DMS114 treated with DMSO at 0.1 percent for 48 hours (cell line): ENCODE measurements around the gene ANKRD40.
"Not testable (repeated sequence)": the region's sequence is repeated elsewhere in the genome, so short reads cannot be mapped to it uniquely, and the experiment has no call there.

Experiments used
- DNase-seq: peaks from one replicate; lab custom pipeline; 2025; ENCODE audit not compliant: unreplicated experiment; lab: John Stamatoyannopoulos, UW

ANKRD40 gene

GRCh38 chr17:50712641-50713040 lies 4.9 kb upstream of the ANKRD40 start:
- no peak for DNase-seq

DNA sequence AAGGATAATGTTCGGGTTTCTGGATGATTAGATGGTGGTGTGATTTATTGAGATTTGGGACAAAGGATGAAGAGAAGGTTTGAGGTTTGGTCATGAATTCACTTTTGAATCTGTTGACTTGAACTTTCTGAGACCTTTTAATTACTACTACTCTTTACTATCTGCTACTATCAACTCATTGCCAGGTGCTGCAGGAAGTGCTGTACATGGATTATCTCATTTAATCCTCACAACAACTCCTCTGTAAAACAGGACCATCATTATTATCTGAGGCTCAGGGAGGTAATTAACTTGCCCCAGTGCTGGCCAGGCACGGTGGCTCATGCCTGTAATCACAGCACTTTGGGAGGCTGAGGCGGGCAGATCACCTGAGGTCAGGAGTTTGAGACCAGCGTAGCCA lies 2.9 kb upstream of the ANKRD40 start:
- DNase-seq, result no peak

- DNase-seq, result no peak
Measured at GRCh38 chr17:50710025-50710424, 2.3 kb upstream of the ANKRD40 start.

DNA sequence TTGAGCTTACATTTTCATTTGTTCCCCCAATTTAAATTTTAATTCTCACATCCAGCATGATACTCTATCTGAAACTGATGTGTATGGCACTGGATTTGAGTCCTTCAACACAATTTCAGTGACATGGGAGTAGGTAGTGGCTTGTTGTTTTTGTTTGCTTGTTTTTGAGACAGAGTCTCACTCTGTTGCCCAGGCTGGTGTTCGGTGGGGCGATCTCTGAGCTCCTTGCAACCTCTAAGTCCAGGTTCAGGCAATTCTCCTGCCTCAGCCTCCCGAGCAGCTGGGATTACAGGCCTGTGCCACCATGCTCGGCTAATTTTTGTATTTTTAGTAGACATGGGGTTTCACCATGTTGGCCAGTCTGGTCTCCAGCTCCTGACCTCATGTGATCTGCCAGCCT lies 1.3 kb upstream of the ANKRD40 start:
- not testable (repeated sequence) for DNase-seq

DNA sequence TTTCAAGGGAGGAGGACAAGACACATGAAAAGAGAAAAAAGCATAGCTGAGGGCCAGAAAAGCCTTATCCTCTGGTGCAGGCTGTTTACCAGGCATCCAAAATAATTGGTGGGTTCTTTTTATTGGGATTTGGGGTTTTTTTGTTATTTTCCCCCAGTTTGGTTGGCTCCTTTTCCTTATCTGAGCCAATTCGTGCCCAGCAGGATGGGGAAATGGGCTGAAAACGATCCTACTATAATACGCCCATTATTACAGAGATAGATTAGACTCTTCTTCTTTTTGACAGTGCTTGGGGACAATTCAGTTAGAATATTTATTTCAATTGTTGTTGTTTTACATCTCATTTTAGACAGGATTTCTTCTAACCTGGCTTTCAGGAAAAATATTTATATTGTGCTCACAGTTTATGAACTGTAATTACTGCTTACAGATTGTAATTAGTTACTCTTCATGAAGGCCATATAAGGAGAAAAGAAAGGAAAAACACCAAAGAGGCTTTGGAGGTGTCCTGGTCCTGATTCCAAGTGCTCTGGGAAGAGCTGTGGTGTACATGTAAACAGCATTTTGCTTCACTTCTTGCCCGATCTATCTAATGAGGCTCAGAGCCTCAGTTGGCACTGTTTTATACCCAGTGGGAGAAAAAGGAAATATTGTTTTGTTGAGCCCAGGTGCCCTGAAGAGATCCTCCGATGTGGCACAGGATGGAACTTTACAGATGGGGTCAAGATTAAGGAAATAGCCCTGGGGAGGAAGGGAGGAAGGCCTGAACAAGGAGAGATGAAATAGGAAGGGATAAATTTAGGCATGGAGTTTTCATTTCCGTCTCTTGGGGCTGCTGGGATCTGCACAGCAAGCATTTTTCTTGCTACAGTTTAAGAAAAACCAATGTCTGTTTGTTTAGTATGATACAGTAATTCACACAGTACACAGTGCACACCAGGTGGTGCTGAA lies 611 bp upstream of the ANKRD40 start:
- no peak for DNase-seq

DNA sequence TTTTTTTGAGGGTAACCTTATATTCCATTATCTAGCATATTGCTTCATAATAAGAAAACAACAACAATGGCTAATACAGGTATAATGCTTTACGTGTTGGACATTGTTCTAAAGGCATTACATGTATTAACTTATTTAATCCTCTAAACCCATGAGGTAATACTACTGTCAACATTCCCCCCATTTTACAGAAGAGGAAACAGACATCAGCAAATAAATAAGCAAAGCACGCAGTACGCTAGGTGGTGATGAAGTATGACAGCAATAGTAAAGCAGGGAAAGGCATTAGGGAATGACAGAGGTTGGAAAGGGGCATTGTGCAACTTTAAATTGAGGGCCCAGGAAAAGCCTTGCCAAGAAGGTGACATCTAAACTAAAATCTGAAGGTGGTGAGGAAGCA lies 4.6 kb downstream of the ANKRD40 start:
- no peak for DNase-seq

- no peak for DNase-seq
Measured at GRCh38 chr17:50699410-50699809, 8.3 kb downstream of the ANKRD40 start.

- no peak for DNase-seq
Measured at GRCh38 chr17:50697663-50698272, 9.9 kb downstream of the ANKRD40 start.

GRCh38 chr17:50697062-50697461 lies 10.7 kb downstream of the ANKRD40 start:
- DNase-seq, result no peak

- no peak for DNase-seq
Measured at GRCh38 chr17:50696365-50696879, 11.3 kb downstream of the ANKRD40 start.

DNA sequence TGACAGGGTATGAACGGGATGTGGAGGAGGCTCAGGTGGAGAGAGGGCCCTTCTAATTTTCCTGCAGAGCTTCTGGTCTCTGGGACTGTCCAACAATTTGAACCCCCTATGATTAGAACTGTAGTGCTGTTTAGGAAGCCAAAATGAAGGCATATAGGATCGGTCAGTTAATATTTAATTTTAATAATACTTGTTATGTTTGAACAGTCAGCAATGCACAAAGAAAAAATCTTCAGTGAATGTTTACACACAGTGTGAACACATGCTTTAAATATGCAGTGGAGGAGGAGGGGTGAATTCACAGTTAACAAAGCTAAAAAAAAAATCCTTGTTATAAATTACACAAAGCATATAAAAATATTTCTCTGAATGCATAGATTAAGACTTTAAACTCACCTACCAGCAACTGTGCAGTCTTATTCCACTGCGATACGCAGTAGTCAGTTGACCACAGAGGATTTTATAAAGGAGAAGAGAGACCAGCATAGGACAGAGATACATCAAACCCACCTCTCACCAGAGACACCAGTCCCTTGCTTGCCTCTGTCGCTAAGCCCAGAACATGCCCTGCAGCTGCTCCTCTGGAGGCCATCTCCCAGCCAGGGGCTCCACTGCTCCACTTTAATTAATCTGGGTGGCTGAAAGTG lies 14.6 kb downstream of the ANKRD40 start:
- DNase-seq, result no peak

DNA sequence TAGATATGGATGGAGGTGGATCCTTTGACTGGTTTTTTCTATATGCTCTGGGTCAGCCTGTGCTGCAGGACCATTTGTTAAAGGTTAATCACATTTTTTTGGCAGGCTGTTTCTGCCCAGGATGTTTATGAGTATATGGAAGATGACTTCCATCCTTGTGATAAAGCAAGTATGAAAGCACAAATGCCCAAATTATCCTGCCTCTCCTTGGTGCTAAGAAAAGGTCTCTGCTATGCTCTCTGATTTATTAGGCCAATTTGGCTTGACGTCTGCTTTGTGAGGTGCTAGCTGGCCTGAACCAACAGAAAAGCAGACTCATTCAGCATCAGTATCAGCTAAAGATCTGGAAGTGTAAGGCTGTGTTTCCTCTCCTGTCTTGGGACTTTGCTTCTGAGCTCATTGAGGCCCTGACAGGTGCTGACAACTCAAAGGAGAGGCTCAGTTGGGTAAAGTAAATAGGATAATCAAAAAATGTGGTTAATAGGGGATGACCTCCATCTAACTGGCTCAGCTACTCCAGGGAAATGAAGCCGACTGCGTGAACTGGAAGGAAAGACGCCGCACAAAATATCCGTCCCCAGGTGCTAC lies 15.2 kb downstream of the ANKRD40 start:
- no peak for DNase-seq

- DNase-seq, result no peak
Measured at GRCh38 chr17:50691550-50692447, 15.9 kb downstream of the ANKRD40 start.

DNA sequence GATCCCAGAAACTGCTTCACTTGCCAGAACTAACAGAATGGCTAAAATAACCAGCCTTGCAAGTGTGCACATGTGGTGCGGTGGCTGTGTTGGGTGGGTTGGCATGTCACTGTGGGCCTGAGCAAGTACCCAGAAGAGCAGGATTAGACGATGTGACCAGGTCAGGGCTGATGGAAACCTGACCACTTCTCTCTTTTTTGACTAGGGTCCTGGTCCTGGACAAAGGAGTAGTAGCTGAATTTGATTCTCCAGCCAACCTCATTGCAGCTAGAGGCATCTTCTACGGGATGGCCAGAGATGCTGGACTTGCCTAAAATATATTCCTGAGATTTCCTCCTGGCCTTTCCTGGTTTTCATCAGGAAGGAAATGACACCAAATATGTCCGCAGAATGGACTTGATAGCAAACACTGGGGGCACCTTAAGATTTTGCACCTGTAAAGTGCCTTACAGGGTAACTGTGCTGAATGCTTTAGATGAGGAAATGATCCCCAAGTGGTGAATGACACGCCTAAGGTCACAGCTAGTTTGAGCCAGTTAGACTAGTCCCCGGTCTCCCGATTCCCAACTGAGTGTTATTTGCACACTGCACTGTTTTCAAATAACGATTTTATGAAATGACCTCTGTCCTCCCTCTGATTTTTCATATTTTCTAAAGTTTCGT lies 16.7 kb downstream of the ANKRD40 start:
- DNase-seq, result no peak

DNA sequence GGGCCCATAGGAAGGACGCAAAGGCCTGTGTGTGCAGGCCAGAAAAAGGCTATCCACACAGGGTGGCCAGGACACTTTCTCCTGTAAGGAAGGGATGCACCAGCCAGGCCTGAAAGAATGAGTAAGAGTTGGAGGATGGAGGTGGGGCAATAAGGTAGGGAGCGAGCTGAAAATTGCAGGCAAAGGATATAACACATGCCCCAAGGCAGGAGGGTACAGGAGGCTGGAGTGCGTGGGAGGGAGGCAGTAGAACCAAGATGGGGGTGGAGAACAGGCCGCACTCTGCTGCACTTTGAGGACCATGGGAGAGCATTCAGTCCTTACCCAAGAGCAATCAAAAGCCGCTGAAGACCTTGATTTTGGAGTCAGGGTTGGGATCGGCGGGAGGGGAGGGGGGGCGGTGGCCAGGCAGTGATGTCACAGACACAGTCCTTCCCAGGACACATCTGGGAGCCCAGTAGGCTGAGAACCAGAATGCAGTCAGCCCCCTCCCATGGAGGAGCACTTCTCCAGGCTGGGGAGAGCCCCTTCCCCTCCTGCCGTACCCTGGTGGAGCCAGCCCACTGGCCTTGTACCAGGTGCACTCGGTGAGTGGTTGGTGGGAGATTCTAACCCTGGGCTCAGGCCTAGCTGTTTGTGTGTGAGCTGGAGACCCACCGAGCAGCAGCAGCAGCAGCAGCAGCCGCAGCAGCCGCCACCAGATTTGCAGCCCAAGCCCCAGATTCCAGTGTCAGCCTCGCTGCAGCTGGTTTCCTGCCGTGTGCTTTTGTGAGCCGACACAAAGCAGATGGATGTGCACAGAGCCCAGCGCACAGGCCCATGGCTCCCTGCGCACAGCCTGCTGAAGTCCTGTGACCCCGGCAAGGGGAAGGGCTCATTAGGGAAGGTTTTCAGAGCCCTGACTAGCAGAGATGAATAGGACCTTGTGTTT lies 17.5 kb downstream of the ANKRD40 start:
- DNase-seq, result no peak

- no peak for DNase-seq
Measured at GRCh38 chr17:50689251-50689650, 18.5 kb downstream of the ANKRD40 start.

DNA sequence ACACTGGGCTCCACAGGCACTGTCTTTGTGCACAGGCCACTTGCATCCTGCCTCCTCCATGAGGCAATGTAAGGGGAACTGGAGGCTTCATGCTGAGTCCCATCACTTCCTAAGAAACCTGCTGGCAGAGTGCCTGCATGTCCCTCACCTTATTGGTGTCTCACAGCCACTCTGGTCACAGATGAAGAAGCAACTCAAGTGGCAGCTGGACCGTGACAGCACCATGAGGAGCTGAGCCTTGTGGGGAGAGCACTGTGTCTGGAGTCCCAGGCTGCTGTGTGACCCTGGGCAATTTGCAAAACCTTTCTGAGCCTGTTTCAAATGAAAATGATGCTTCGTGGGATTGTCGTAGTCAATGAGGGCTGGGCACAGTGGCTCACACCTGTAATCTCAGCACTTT lies 19.5 kb downstream of the ANKRD40 start:
- DNase-seq, result no peak

DNA sequence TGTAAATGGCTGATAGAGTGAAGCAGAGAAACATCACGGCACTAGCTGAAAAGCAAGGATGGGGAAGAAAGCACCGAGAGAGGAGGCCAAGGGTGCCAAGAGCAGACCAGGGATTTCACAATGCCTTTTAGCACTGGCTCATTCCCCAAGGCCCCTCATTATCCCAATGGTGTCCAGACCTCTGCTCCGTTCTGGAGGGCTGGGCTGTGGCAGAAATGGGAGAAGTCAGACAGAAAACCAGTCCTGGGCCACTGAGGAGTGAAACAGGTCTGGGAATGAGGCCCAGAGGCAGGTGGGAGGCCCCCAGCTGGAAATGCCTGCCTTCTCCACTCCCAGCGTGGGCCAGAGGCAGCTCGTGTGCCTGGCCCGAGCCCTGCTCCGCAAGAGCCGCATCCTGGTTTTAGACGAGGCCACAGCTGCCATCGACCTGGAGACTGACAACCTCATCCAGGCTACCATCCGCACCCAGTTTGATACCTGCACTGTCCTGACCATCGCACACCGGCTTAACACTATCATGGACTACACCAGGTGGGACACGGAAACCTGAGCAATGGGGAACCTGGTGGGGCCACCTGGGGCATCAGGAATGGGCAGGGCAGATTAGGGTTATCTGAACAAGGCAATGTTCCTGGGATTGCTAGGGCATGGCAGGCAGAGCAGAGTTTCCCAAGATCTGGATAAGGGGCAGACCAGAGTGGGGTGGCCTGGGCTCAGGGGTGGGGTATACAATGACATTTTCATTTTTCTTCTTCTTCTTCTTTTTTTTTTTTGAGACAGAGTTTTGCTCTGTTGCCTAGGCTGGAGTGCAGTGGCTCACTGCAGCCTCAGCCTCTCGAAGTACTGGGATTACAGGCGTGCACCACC lies 20.3 kb downstream of the ANKRD40 start:
- DNase-seq, result no peak
